Measurements from ENCODE around the gene TRRAP. TPM values are rescaled to one million over a fixed set of nuclear protein-coding genes. Genes with fewer than 3 reads are reported as not detected.

TRRAP gene
- total RNA-seq, 3 donors from 2014 or later, result 24.6 to 39.0 (median 38.9) TPM

- TF ChIP-seq POLR2AphosphoS5 (IDR thresholded peaks at IDR 0.05) (no peak), POLR2A (IDR thresholded peaks at IDR 0.05) (no peak)
- TF ChIP-seq, protein P1, sequence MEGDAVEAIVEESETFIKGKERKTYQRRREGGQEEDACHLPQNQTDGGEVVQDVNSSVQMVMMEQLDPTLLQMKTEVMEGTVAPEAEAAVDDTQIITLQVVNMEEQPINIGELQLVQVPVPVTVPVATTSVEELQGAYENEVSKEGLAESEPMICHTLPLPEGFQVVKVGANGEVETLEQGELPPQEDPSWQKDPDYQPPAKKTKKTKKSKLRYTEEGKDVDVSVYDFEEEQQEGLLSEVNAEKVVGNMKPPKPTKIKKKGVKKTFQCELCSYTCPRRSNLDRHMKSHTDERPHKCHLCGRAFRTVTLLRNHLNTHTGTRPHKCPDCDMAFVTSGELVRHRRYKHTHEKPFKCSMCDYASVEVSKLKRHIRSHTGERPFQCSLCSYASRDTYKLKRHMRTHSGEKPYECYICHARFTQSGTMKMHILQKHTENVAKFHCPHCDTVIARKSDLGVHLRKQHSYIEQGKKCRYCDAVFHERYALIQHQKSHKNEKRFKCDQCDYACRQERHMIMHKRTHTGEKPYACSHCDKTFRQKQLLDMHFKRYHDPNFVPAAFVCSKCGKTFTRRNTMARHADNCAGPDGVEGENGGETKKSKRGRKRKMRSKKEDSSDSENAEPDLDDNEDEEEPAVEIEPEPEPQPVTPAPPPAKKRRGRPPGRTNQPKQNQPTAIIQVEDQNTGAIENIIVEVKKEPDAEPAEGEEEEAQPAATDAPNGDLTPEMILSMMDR (IDR thresholded peaks at IDR 0.05), result no peak
- Histone ChIP-seq H3K36me3 (peaks cover 32% of the 10 kb centered on the region), H3K27ac (peak overlapping the region in 1 of 2 donors; percentile 63), H3K4me3 (no peak overlapping the region), H3K4me1 (no peaks in the 10 kb centered on the region), H3K9me3 (no peaks in the 10 kb centered on the region), H3K27me3 (no peaks in the 10 kb centered on the region)
- intact Hi-C loops (cut with DNase I; ENCODE audit: low total_unique reads), result no loop called here
- DNase-seq (ENCODE audit: low spot score in 2 of 2), result no peak
Observed at GRCh38 chr7:98956469-98956868, 78.1 kb downstream of the TRRAP start.

DNA sequence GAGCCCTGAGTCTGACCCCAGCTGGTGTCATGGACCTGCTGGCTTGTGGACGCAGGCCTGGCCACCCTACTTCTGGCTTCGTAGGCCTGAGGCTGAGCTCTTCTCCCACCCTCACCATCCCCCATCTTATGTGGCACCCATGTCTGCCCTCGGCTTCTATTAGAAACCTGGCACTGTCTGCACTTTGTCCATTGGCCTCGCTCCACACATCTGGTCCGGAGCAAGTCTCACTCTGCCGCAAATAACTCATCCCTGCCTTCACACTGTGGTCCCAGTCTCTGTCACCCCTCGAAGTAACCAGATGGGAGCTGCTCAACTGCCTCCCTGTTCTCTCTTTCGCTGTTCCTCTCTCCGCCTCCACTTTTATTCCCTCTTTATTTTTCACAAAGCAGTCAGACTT is 78.6 kb downstream of the TRRAP start:
- Histone ChIP-seq H3K4me3 (no peak overlapping the region), H3K9me3 (no peaks in the 10 kb centered on the region), H3K27ac (peak overlapping the region in 1 of 2 donors; percentile 63), H3K4me1 (no peaks in the 10 kb centered on the region), H3K27me3 (no peaks in the 10 kb centered on the region), H3K36me3 (peaks cover 31% of the 10 kb centered on the region)
- no peak for DNase-seq (ENCODE audit: low spot score in 2 of 2)
- intact Hi-C loops (cut with DNase I; ENCODE audit: low total_unique reads), result no loop called here
- TF ChIP-seq POLR2A (IDR thresholded peaks at IDR 0.05) (no peak), POLR2AphosphoS5 (IDR thresholded peaks at IDR 0.05) (no peak)
- TF ChIP-seq, protein P1 (IDR thresholded peaks at IDR 0.05), result no peak

- Histone ChIP-seq H3K9me3 (no peaks in the 10 kb centered on the region), H3K36me3 (peaks cover 36% of the 10 kb centered on the region), H3K27ac (no peak overlapping the region), H3K27me3 (no peaks in the 10 kb centered on the region), H3K4me3 (no peak overlapping the region), H3K4me1 (no peaks in the 10 kb centered on the region)
- no peak for TF ChIP-seq POLR2A (IDR thresholded peaks at IDR 0.05)
- no peak for TF ChIP-seq POLR2AphosphoS5 (IDR thresholded peaks at IDR 0.05)
- TF ChIP-seq, protein P1 (IDR thresholded peaks at IDR 0.05), result no peak
- DNase-seq (ENCODE audit: low spot score in 2 of 2), result no peak
- intact Hi-C loops (cut with DNase I; ENCODE audit: low total_unique reads), result no loop called here
Observed at GRCh38 chr7:98957766-98958165, 79.4 kb downstream of the TRRAP start.

DNA sequence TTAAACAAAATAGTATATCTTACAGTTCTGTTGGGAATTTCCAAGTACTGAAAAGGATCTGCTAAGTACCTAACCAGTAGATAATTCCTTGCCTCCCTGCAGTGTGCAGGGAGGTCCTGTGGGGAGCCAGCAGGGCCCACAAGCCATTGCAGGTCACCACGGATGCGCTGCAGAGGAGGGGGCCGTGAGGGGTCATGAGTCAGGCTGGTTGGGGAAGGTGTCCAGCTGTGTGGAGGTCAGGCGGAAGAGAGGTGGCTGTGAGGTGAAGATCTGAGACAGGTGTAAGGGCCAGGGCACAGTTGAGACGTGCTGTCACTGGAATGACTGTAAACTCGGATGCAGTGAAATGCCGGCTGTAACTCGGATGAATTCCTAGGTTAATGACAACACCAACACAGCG is 80.6 kb downstream of the TRRAP start:
- Histone ChIP-seq H3K4me3 (no peak overlapping the region), H3K9me3 (no peaks in the 10 kb centered on the region), H3K27ac (no peak overlapping the region), H3K27me3 (no peaks in the 10 kb centered on the region), H3K4me1 (no peaks in the 10 kb centered on the region), H3K36me3 (peaks cover 26% of the 10 kb centered on the region)
- no peak for DNase-seq (ENCODE audit: low spot score in 2 of 2)
- TF ChIP-seq POLR2AphosphoS5 (IDR thresholded peaks at IDR 0.05), result no peak
- TF ChIP-seq, protein P1 (IDR thresholded peaks at IDR 0.05), result no peak
- no peak for TF ChIP-seq POLR2A (IDR thresholded peaks at IDR 0.05)
- intact Hi-C loops (cut with DNase I; ENCODE audit: low total_unique reads), result no loop called here

GRCh38 chr7:98963305-98963704 is 85.0 kb downstream of the TRRAP start:
- no peak for DNase-seq (ENCODE audit: low spot score in 2 of 2)
- Histone ChIP-seq H3K4me3 (no peak overlapping the region), H3K9me3 (no peaks in the 10 kb centered on the region), H3K4me1 (no peaks in the 10 kb centered on the region), H3K36me3 (peaks cover 33% of the 10 kb centered on the region), H3K27me3 (no peaks in the 10 kb centered on the region), H3K27ac (no peak overlapping the region)
- intact Hi-C loops (cut with DNase I; ENCODE audit: low total_unique reads), result no loop called here
- TF ChIP-seq POLR2AphosphoS5 (IDR thresholded peaks at IDR 0.05) (no peak), POLR2A (IDR thresholded peaks at IDR 0.05) (no peak)
- TF ChIP-seq, protein P1 (IDR thresholded peaks at IDR 0.05), result no peak
